PFSK-1 (cell line): ENCODE results near the gene EIF6.

ENCODE experiments used
- POLR2AphosphoS5 ChIP-seq: IDR thresholded peaks from 2 replicates; pipeline ENCODE4 v1.6.1; 2012; ENCODE audit warnings: low read depth, mild to moderate bottlenecking, control low read depth, low read length, moderate library complexity
- REST ChIP-seq, 2 experiments: IDR thresholded peaks; 2 replicates each; pipeline versions ENCODE4 v1.6.1 to v1.8.0; 2011 to 2012; ENCODE audit warnings: low read depth in 2 of 2, low read length in 2 of 2, control low read depth in 1 of 2, inconsistent platforms in 1 of 2, mild to moderate bottlenecking in 1 of 2, moderate library complexity in 1 of 2; ENCODE audit not compliant: insufficient read depth in 1 of 2

GRCh38 chr20:35286077-35286898 lies 1.7 kb upstream of the EIF6 start:
- TF ChIP-seq POLR2AphosphoS5 (no peak), REST (IDR thresholded peaks at IDR 0.05; ENCODE audit: insufficient read depth in 1 of 2, low read depth in 2 of 2, low read length in 2 of 2) (no peak)
